ENCODE measurements around the gene RPS15A.

The RPS15A gene

DNA sequence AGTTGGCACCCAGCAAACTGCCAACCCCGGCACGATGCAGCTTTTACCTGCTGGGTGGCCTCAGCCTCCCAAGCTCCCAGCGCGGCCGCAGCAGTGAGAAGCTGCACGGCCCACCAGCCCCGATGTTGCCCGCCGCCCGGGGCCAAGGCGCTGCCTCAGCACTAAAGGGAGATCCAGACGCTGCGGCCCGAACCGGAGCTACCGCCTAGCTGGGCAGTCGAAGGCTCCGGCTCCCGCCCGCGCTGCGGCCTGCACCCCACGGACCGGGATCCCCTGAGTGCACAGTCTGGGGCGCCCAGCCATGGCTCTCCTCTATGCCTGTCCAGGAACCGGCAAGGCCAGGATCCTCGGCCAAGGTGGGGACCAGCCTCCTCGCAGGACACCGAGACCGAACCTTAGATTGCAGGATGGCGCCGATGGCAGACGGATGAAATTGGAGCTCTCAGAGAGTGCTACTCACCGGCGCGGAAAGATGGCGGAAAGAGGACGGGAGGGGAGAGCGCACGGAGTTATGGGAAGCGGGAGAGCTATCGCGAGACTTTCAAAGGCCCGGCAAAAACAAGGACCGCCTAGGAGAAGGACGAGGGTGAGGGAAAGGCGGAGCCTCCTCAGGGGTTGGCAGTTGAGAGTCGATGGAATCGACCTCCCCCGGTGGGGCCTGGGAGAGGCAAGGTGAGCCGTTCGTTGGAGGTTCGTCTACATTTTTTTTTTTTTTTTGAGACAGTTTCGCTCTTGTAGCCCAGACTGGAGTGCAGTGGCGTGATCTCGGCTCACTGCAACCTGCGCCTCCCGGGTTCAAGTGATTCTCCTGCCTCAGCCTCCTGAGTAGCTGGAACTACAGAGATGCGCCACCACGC, at the start of gene RPS15A:
Gene RPS15A, minus strand, starts transcription at position 485 of the 857 bp plus-strand sequence. CDS start 1,221 bp downstream, outside the sequence.
- in situ Hi-C loops (cut with HindIII; ENCODE audit: low sequenced_read_pairs), result no loop called here
- peak; percentile 97 for DNase-seq (ENCODE audit: low read depth, low spot score)
- TF ChIP-seq, protein P1, sequence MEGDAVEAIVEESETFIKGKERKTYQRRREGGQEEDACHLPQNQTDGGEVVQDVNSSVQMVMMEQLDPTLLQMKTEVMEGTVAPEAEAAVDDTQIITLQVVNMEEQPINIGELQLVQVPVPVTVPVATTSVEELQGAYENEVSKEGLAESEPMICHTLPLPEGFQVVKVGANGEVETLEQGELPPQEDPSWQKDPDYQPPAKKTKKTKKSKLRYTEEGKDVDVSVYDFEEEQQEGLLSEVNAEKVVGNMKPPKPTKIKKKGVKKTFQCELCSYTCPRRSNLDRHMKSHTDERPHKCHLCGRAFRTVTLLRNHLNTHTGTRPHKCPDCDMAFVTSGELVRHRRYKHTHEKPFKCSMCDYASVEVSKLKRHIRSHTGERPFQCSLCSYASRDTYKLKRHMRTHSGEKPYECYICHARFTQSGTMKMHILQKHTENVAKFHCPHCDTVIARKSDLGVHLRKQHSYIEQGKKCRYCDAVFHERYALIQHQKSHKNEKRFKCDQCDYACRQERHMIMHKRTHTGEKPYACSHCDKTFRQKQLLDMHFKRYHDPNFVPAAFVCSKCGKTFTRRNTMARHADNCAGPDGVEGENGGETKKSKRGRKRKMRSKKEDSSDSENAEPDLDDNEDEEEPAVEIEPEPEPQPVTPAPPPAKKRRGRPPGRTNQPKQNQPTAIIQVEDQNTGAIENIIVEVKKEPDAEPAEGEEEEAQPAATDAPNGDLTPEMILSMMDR (IDR thresholded peaks at IDR 0.05; ENCODE audit: low read depth, low read length), result no peak
- H3K4me3 ChIP-seq (ENCODE audit: low read depth, low read length), result peak within 1 kb of the TSS; percentile 99

DNA sequence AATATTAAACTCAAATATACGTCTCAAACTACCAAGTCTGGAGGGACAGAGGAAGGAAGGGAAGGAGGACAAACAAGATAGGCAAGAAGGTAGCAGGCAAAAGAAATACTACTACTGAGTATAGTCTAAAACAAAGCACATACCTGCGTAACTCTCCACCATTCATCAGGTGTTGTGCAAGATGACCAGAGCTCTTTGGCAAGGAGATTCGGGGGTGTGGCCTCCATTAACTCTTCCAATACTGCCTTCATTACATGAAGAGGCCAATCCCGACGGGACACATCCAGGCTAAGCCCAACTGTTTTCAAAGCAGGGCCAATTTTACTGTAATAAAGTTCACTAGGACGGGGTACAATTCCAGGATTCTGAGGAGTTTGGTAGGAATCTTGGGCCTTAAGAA, 49.4 kb upstream of the RPS15A start:
- no peak for DNase-seq (ENCODE audit: low read depth, low spot score)
- TF ChIP-seq, protein P1 (IDR thresholded peaks at IDR 0.05; ENCODE audit: low read depth, low read length), result no peak
- H3K4me3 ChIP-seq (ENCODE audit: low read depth, low read length), result no peak overlapping the region
- in situ Hi-C loops (cut with HindIII; ENCODE audit: low sequenced_read_pairs), result no loop called here

DNA sequence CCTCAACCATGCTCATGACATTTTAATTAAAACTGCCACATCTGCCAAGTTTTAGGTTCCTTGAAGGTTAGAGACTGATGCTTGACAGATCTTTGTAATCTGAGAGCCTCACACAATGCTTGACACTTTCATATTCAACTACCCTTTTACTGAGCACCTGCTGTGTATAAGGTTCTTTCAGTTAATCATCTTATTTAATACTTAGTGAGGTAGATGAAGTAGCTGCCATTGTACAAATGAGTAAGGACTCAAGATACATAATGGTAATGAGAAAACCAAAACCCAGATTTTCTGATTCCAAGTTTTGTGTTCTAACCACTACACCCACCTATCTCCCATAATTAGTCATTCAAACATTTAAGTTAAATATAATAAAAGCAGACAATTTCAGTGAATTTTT, 46.6 kb upstream of the RPS15A start:
- no peak overlapping the region for H3K4me3 ChIP-seq (ENCODE audit: low read depth, low read length)
- TF ChIP-seq, protein P1 (IDR thresholded peaks at IDR 0.05; ENCODE audit: low read depth, low read length), result no peak
- DNase-seq (ENCODE audit: low read depth, low spot score), result no peak
- in situ Hi-C loops (cut with HindIII; ENCODE audit: low sequenced_read_pairs), result no loop called here

DNA sequence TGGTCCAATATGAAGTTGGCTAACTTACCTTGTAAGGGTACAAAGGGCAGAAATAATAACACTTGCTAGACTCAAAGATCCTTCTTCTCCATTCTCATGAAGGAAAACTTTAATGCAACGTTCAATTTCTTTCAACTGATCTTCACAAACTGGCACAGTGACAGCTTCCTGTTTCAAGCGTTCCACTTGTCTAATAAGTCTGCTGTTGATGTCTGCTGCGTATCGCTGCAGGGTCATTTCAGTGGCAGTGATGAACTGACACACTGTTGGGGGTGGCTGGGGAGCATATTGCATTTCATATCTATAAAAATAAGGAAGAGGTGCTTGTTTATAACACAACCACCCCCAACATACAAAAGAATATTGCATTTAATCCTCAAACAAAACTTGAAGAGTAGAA, 44.7 kb upstream of the RPS15A start:
- in situ Hi-C loops (cut with HindIII; ENCODE audit: low sequenced_read_pairs), result no loop called here
- TF ChIP-seq, protein P1 (IDR thresholded peaks at IDR 0.05; ENCODE audit: low read depth, low read length), result no peak

DNA sequence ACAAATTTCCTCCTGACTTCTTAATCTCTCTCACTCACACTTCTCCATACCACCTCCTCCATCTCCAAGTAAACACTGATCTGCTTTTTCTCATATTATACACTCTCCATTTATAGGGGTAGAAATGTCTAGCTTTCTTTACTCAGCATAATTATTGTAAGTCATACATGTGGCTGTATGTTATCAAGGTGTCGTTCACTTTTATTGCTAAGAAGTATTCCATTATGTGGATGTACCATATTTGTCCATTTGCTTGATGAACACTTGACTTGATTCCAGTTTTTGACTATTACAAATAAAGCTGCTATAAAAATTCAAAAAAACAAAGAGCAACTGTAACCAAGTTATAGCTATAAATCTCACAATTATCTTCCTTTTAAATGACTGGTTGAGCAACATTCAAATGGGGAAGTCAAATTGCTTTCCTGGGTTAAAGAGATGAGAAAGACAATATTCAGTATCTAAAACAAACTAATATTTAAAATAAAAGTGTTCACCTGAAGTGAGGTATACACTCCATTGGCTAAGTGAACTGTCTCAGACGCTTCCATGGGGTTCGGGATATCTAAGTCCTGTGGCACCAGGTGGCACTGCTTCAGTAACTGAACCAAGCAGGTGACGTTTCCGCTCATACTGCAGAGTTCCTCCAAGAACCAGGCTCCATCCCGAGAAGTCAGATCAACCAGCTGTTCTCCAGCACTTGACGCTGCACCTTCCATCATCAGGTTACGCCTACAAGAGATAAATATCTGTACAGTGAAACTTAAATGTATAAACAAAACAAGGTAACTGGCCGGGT, 43.8 kb upstream of the RPS15A start:
- TF ChIP-seq, protein P1 (IDR thresholded peaks at IDR 0.05; ENCODE audit: low read depth, low read length), result no peak
- H3K4me3 ChIP-seq (ENCODE audit: low read depth, low read length), result no peak overlapping the region
- in situ Hi-C loops (cut with HindIII; ENCODE audit: low sequenced_read_pairs), result no loop called here
- no peak for DNase-seq (ENCODE audit: low read depth, low spot score)

More for the DNA sequence above, 44.7 kb upstream of the RPS15A start:
- H3K4me3 ChIP-seq (ENCODE audit: low read depth, low read length), result no peak overlapping the region
- DNase-seq (ENCODE audit: low read depth, low spot score), result no peak

DNA sequence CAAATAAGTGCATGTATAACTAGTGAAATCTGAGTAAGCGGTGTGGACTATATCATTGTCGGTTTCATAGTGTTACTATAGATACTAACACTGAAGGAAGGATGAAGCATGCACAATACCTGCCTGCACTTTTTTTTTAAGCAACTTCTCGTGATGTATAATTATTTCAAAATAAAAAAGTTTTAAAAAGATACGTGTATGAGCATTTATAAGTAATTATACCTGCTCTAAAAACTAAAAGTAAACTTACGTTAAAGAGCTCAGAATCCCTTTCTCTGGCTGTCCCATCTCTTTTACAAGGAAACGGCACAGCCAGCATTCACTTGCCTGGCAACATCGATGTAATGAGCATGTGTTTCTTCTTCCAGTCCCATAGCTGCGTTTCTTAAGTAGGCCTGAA, 42.5 kb upstream of the RPS15A start:
- no peak for DNase-seq (ENCODE audit: low read depth, low spot score)
- H3K4me3 ChIP-seq (ENCODE audit: low read depth, low read length), result no peak overlapping the region
- TF ChIP-seq, protein P1 (IDR thresholded peaks at IDR 0.05; ENCODE audit: low read depth, low read length), result no peak
- in situ Hi-C loops (cut with HindIII; ENCODE audit: low sequenced_read_pairs), result no loop called here

All from astrocyte of the spinal cord (primary cell).